ENCODE measurements around the gene RGS18. TPM values are rescaled to one million over a fixed set of nuclear protein-coding genes. Genes with fewer than 3 reads are reported as not detected.

The RGS18 gene
- total RNA-seq, 1 donor from 2014 or later, result not detected

DNA sequence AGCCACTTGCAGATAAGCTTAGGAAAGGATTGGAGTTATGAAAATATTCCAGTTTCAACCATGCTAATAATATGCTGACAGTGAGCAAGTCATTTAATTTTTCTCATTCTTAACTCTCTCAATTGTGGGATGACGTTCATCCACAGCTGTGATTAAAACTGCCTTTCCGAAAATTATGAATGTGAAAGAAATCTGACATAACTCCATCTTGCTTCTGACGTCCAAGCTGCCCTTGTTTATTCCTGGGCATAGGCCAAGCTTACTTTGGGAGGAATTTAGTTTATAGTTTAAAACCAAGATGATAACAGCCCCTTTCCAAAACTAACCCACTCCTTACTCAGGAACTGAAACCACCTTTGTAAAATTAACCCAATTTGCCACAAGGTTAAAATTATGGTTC lies 11.0 kb upstream of the RGS18 start:
- H3K9me3 Mint-ChIP-seq (ENCODE audit: unreplicated experiment), result peaks cover 2% of the 10 kb centered on the region
- no peaks in the 10 kb centered on the region for H3K9me3 ChIP-seq (ENCODE audit: insufficient read depth, low read depth, low read length)
- H3K79me2 ChIP-seq (ENCODE audit: insufficient read depth, low read length), result no peaks in the 10 kb centered on the region
- no peak overlapping the region for H3K4me3 Mint-ChIP-seq (ENCODE audit: unreplicated experiment)
- peaks cover under 1% of the 10 kb centered on the region for H3K4me1 Mint-ChIP-seq (ENCODE audit: low read depth, unreplicated experiment)
- H3K27me3 ChIP-seq (ENCODE audit: insufficient read depth, low read length), result no peaks in the 10 kb centered on the region
- no peaks in the 10 kb centered on the region for H3K36me3 ChIP-seq (ENCODE audit: insufficient read depth, low read length)
- DNase-seq (ENCODE audit: low read depth) (no peak), FAIRE-seq (no peak)
- no peak overlapping the region for H3K27ac ChIP-seq (ENCODE audit: low read depth, low read length)
- H3K27me3 Mint-ChIP-seq (ENCODE audit: low read depth, unreplicated experiment), result no peaks in the 10 kb centered on the region
- no peak overlapping the region for H3K4me2 ChIP-seq (ENCODE audit: low read length)
- H3K36me3 Mint-ChIP-seq (ENCODE audit: low read depth, unreplicated experiment), result no peaks in the 10 kb centered on the region
- H3K9ac ChIP-seq (ENCODE audit: low read length), result no peak overlapping the region
- H3K4me3 ChIP-seq (ENCODE audit: insufficient read depth, low read depth, low read length), result no peak overlapping the region
- TF ChIP-seq, protein P1, sequence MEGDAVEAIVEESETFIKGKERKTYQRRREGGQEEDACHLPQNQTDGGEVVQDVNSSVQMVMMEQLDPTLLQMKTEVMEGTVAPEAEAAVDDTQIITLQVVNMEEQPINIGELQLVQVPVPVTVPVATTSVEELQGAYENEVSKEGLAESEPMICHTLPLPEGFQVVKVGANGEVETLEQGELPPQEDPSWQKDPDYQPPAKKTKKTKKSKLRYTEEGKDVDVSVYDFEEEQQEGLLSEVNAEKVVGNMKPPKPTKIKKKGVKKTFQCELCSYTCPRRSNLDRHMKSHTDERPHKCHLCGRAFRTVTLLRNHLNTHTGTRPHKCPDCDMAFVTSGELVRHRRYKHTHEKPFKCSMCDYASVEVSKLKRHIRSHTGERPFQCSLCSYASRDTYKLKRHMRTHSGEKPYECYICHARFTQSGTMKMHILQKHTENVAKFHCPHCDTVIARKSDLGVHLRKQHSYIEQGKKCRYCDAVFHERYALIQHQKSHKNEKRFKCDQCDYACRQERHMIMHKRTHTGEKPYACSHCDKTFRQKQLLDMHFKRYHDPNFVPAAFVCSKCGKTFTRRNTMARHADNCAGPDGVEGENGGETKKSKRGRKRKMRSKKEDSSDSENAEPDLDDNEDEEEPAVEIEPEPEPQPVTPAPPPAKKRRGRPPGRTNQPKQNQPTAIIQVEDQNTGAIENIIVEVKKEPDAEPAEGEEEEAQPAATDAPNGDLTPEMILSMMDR (IDR thresholded peaks at IDR 0.05; ENCODE audit: insufficient read depth, low read depth, low read length), result no peak
- TF ChIP-seq EZH2 (IDR thresholded peaks at IDR 0.05; ENCODE audit: insufficient read depth, low read length), result no peak
- no peaks in the 10 kb centered on the region for H3K4me1 ChIP-seq (ENCODE audit: insufficient read depth, low read length)
- H3K27ac Mint-ChIP-seq (ENCODE audit: unreplicated experiment), result no peak overlapping the region
- no peak overlapping the region for H2AFZ ChIP-seq (ENCODE audit: low read depth, low read length)
- H4K20me1 ChIP-seq (ENCODE audit: insufficient read depth, low read length), result no peaks in the 10 kb centered on the region

DNA sequence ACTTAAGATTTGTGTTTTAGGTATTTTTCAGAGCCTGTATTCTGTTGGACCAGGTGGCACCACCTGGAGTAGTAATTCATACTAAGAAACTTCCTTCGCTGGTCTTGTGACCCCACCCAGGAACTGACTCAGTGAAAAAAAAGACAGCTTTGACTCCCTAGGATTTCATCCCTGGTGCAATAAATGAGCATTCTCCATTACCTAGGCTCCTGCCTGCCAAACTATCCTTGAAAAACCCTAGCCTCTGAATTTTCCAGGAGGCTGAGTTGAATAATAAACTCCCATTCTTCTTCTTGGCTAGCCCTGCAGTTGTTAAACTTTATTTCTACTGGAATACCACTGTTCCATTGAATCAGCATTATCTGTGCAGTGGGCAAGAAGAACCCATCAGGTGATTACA lies 10.6 kb upstream of the RGS18 start:
- H3K4me3 ChIP-seq (ENCODE audit: insufficient read depth, low read depth, low read length), result no peak overlapping the region
- no peak for DNase-seq (ENCODE audit: low read depth)
- no peak overlapping the region for H3K9ac ChIP-seq (ENCODE audit: low read length)
- H3K27me3 ChIP-seq (ENCODE audit: insufficient read depth, low read length), result no peaks in the 10 kb centered on the region
- Mint-ChIP-seq H3K27me3 (ENCODE audit: low read depth, unreplicated experiment) (no peaks in the 10 kb centered on the region), H3K4me3 (ENCODE audit: unreplicated experiment) (no peak overlapping the region), H3K27ac (ENCODE audit: unreplicated experiment) (peak overlapping the region; percentile 30), H3K36me3 (ENCODE audit: low read depth, unreplicated experiment) (no peaks in the 10 kb centered on the region), H3K4me1 (ENCODE audit: low read depth, unreplicated experiment) (peaks cover 4% of the 10 kb centered on the region), H3K9me3 (ENCODE audit: unreplicated experiment) (peaks cover 2% of the 10 kb centered on the region)
- no peak overlapping the region for H3K4me2 ChIP-seq (ENCODE audit: low read length)
- no peaks in the 10 kb centered on the region for H4K20me1 ChIP-seq (ENCODE audit: insufficient read depth, low read length)
- H3K9me3 ChIP-seq (ENCODE audit: insufficient read depth, low read depth, low read length), result no peaks in the 10 kb centered on the region
- H3K27ac ChIP-seq (ENCODE audit: low read depth, low read length), result no peak overlapping the region
- H2AFZ ChIP-seq (ENCODE audit: low read depth, low read length), result no peak overlapping the region
- FAIRE-seq, result no peak
- H3K4me1 ChIP-seq (ENCODE audit: insufficient read depth, low read length), result no peaks in the 10 kb centered on the region
- no peaks in the 10 kb centered on the region for H3K36me3 ChIP-seq (ENCODE audit: insufficient read depth, low read length)
- H3K79me2 ChIP-seq (ENCODE audit: insufficient read depth, low read length), result no peaks in the 10 kb centered on the region
- TF ChIP-seq EZH2 (IDR thresholded peaks at IDR 0.05; ENCODE audit: insufficient read depth, low read length), result no peak
- TF ChIP-seq, protein P1 (IDR thresholded peaks at IDR 0.05; ENCODE audit: insufficient read depth, low read depth, low read length), result no peak

DNA sequence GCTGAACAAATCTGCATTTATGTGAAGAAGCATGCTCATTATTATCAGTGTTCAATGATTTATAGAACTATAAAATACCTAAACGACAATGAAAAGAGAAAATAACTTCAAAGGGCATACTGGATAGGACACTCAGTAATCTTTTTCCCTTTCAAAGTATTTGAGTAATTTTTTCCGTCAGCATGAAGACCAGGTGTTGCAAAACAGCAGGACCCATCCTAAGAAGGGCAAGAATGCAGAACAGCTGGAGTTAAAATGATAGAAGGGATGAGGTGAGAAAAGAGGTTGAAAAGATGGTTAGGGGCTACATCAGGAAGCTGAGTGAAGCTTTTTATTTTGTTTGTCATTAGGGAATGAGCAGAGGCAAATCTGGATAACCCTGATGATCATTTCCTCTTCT lies 7.1 kb upstream of the RGS18 start:
- no peak overlapping the region for H3K4me2 ChIP-seq (ENCODE audit: low read length)
- Mint-ChIP-seq H3K4me3 (ENCODE audit: unreplicated experiment) (no peak overlapping the region), H3K27me3 (ENCODE audit: low read depth, unreplicated experiment) (no peaks in the 10 kb centered on the region), H3K27ac (ENCODE audit: unreplicated experiment) (no peak overlapping the region), H3K9me3 (ENCODE audit: unreplicated experiment) (peaks cover 2% of the 10 kb centered on the region), H3K36me3 (ENCODE audit: low read depth, unreplicated experiment) (no peaks in the 10 kb centered on the region), H3K4me1 (ENCODE audit: low read depth, unreplicated experiment) (peaks cover 6% of the 10 kb centered on the region)
- no peaks in the 10 kb centered on the region for H3K36me3 ChIP-seq (ENCODE audit: insufficient read depth, low read length)
- FAIRE-seq, result no peak
- DNase-seq (ENCODE audit: low read depth), result no peak
- H4K20me1 ChIP-seq (ENCODE audit: insufficient read depth, low read length), result no peaks in the 10 kb centered on the region
- no peak overlapping the region for H3K27ac ChIP-seq (ENCODE audit: low read depth, low read length)
- H2AFZ ChIP-seq (ENCODE audit: low read depth, low read length), result no peak overlapping the region
- H3K4me3 ChIP-seq (ENCODE audit: insufficient read depth, low read depth, low read length), result no peak overlapping the region
- no peaks in the 10 kb centered on the region for H3K4me1 ChIP-seq (ENCODE audit: insufficient read depth, low read length)
- H3K9ac ChIP-seq (ENCODE audit: low read length), result no peak overlapping the region
- no peaks in the 10 kb centered on the region for H3K9me3 ChIP-seq (ENCODE audit: insufficient read depth, low read depth, low read length)
- no peaks in the 10 kb centered on the region for H3K27me3 ChIP-seq (ENCODE audit: insufficient read depth, low read length)
- H3K79me2 ChIP-seq (ENCODE audit: insufficient read depth, low read length), result no peaks in the 10 kb centered on the region
- no peak for TF ChIP-seq EZH2 (IDR thresholded peaks at IDR 0.05; ENCODE audit: insufficient read depth, low read length)
- TF ChIP-seq, protein P1 (IDR thresholded peaks at IDR 0.05; ENCODE audit: insufficient read depth, low read depth, low read length), result no peak

Data from astrocyte (in vitro differentiated cells and primary cell).